ES-I3 (cell line): ENCODE measurements around the gene ZNF524.
A peak's percentile ranks its signal among the peaks of the same experiment; 100 is the strongest.
"Not testable (repeated sequence)": the region's sequence is repeated elsewhere in the genome, so short reads cannot be mapped to it uniquely, and the experiment has no call there.

ENCODE experiments used
- H3K36me3 ChIP-seq: 2 replicates; pipeline ENCODE4 v1.6.1; 2013; ENCODE audit warnings: mild to moderate bottlenecking, low read length, control low read depth, moderate library complexity; ENCODE audit not compliant: insufficient read depth
- H3K4me1 ChIP-seq: 2 replicates; pipeline ENCODE4 v1.6.1; 2013; ENCODE audit warnings: mild to moderate bottlenecking, control low read depth, low read length; ENCODE audit not compliant: insufficient read depth
- H3K9ac ChIP-seq: 2 replicates; pipeline ENCODE4 v1.6.1; 2013; ENCODE audit warnings: low read depth, mild to moderate bottlenecking, low read length, moderate library complexity
- H3K9me3 ChIP-seq: 2 replicates; pipeline ENCODE4 v1.6.1; 2013; ENCODE audit warnings: mild to moderate bottlenecking, low read length, moderate library complexity; ENCODE audit not compliant: control insufficient read depth, insufficient read depth

Gene ZNF524

GRCh38 chr19:55578031-55578760 lies 21.9 kb upstream of the ZNF524 start:
- no peaks in the 10 kb centered on the region for H3K9me3 ChIP-seq
- H3K36me3 ChIP-seq, result 0 out of 2 replicates have a peak, but pooled peaks cover 7% of the 10 kb centered on the region
- H3K9ac ChIP-seq, result no peak overlapping the region
- no peaks in the 10 kb centered on the region for H3K4me1 ChIP-seq

GRCh38 chr19:55578761-55579747 lies 21.0 kb upstream of the ZNF524 start:
- Histone ChIP-seq H3K36me3 (0 out of 2 replicates have a peak, but pooled peaks cover 7% of the 10 kb centered on the region), H3K4me1 (no peaks in the 10 kb centered on the region), H3K9ac (peak overlapping the region; percentile 71; the same call in 1 of the 2 replicates), H3K9me3 (no peaks in the 10 kb centered on the region)

- 0 out of 2 replicates have a peak, but pooled peaks cover 7% of the 10 kb centered on the region for H3K36me3 ChIP-seq
- H3K4me1 ChIP-seq, result no peaks in the 10 kb centered on the region
- no peaks in the 10 kb centered on the region for H3K9me3 ChIP-seq
- peak overlapping the region; percentile 71 for H3K9ac ChIP-seq
Measured at GRCh38 chr19:55579766-55580621, 20.1 kb upstream of the ZNF524 start.

GRCh38 chr19:55580628-55581144 lies 19.4 kb upstream of the ZNF524 start, which contains the start of gene ZNF579:
Gene ZNF579 (minus strand): TSS chr19:55580848. CDS start chr19:55579639, 1,209 bp downstream.
- Histone ChIP-seq H3K36me3 (0 out of 2 replicates have a peak, but pooled peaks cover 7% of the 10 kb centered on the region), H3K4me1 (no peaks in the 10 kb centered on the region), H3K9me3 (no peaks in the 10 kb centered on the region), H3K9ac (peak within 1 kb of the TSS; percentile 71)

GRCh38 chr19:55581145-55581822 lies 18.8 kb upstream of the ZNF524 start:
- peak overlapping the region; percentile 43; the same call in 1 of the 2 replicates for H3K9ac ChIP-seq
- H3K36me3 ChIP-seq, result 0 out of 2 replicates have a peak, but pooled peaks cover 7% of the 10 kb centered on the region
- H3K9me3 ChIP-seq, result no peaks in the 10 kb centered on the region
- H3K4me1 ChIP-seq, result no peaks in the 10 kb centered on the region

- Histone ChIP-seq H3K4me1 (no peaks in the 10 kb centered on the region), H3K9ac (no peak overlapping the region), H3K36me3 (0 out of 2 replicates have a peak, but pooled peaks cover 5% of the 10 kb centered on the region)
Measured at GRCh38 chr19:55581823-55582223, 18.3 kb upstream of the ZNF524 start.

GRCh38 chr19:55582284-55582683 lies 17.8 kb upstream of the ZNF524 start:
- H3K4me1 ChIP-seq, H3K9me3 ChIP-seq: not testable (repeated sequence)

More at GRCh38 chr19:55581823-55582223, 18.3 kb upstream of the ZNF524 start:
- no peaks in the 10 kb centered on the region for H3K9me3 ChIP-seq

GRCh38 chr19:55583897-55584296 lies 16.2 kb upstream of the ZNF524 start:
- not testable (repeated sequence) for H3K9me3 ChIP-seq, H3K36me3 ChIP-seq, H3K4me1 ChIP-seq, H3K9ac ChIP-seq

More at GRCh38 chr19:55582284-55582683, 17.8 kb upstream of the ZNF524 start:
- H3K36me3 ChIP-seq, H3K9ac ChIP-seq: not testable (repeated sequence)

- H3K9ac ChIP-seq, result no peak overlapping the region
- 0 out of 2 replicates have a peak, but pooled peaks cover 2% of the 10 kb centered on the region for H3K4me1 ChIP-seq
Measured at GRCh38 chr19:55584871-55585270, 15.2 kb upstream of the ZNF524 start.

GRCh38 chr19:55585658-55586339 lies 14.3 kb upstream of the ZNF524 start:
- Histone ChIP-seq H3K36me3 (no peaks in the 10 kb centered on the region), H3K9me3 (no peaks in the 10 kb centered on the region), H3K4me1 (0 out of 2 replicates have a peak, but pooled peaks cover 7% of the 10 kb centered on the region), H3K9ac (peak overlapping the region; percentile 43)

More at GRCh38 chr19:55584871-55585270, 15.2 kb upstream of the ZNF524 start:
- H3K36me3 ChIP-seq, result no peaks in the 10 kb centered on the region
- H3K9me3 ChIP-seq, result no peaks in the 10 kb centered on the region

GRCh38 chr19:55586976-55587668 lies 13.0 kb upstream of the ZNF524 start:
- peak overlapping the region; percentile 43; the same call in 1 of the 2 replicates for H3K9ac ChIP-seq
- H3K36me3 ChIP-seq, result no peaks in the 10 kb centered on the region
- H3K9me3 ChIP-seq, result no peaks in the 10 kb centered on the region
- peaks cover 13% of the 10 kb centered on the region; the same call in 1 of the 2 replicates for H3K4me1 ChIP-seq

GRCh38 chr19:55588738-55589137 lies 11.3 kb upstream of the ZNF524 start:
- Histone ChIP-seq H3K36me3 (no peaks in the 10 kb centered on the region), H3K4me1 (peaks cover 13% of the 10 kb centered on the region; the same call in 1 of the 2 replicates), H3K9me3 (no peaks in the 10 kb centered on the region), H3K9ac (no peak overlapping the region)
